HG03095 (cell line): ENCODE results near the gene C22orf15.

Source experiments
- ATAC-seq: cut with Tn5 transposase; IDR thresholded peaks from one replicate; pipeline ENCODE4 v1.9.1; 2021; ENCODE audit warnings: moderate library complexity; ENCODE audit not compliant: unreplicated experiment

C22orf15 gene

DNA sequence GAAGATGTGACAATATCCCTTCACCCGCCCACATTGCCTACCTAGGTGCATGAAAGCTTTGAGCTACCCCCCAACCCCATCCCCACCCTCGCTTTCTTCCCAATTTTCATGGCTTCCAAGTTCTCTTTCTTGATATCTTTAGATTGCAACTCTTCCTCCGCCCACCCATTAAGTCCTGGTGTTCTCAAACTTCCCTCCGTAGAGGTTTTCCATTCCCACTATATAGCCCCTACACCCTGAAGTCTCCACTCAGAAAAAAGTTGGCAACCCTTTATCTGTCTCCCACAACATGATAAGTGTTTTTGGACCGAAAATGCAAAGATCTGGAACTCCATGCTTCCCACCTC lies 12.4 kb upstream of the C22orf15 start:
- ATAC-seq, result no peak

DNA sequence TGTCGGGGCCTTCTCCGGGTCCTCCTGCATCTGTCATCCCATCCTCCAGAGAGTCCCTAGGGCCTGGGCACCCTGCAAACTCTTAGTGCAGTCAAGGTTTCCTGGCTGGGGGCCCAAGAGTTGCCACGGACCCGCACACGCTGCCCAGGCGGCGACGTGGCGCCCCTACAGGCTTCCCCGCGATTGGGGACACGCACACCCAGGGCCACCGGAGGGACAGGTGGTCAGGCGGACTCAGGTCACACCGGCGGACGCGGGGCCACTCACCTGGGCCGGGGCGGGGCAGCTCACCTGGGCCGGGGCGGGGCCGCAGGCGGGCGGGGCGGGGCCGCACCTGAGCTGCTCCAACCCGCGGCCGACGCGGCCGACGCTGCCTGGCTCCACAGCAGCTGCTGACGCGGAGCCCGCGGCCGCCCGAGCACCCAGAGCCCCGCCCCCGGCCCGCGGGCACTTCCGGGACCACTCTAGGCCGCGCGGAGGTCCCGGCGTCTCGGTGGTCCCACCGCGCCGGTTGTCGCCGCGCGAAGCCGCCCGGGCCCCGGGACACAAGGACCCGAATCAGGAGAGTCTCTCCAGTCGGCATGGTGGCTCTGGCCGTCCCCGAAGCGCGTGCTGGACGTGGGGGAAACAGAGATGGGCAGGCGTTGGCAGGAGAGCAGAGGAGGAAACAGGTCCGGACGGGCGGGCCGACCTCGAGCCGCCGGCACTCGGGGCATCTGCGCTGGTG lies 11.9 kb upstream of the C22orf15 start, which contains the start of gene ZNF70:
ZNF70 (minus strand) TSS at position 399 of the 727 bp plus-strand sequence. CDS start 5,972 bp downstream, outside the sequence.
- peak; percentile 64 for ATAC-seq

DNA sequence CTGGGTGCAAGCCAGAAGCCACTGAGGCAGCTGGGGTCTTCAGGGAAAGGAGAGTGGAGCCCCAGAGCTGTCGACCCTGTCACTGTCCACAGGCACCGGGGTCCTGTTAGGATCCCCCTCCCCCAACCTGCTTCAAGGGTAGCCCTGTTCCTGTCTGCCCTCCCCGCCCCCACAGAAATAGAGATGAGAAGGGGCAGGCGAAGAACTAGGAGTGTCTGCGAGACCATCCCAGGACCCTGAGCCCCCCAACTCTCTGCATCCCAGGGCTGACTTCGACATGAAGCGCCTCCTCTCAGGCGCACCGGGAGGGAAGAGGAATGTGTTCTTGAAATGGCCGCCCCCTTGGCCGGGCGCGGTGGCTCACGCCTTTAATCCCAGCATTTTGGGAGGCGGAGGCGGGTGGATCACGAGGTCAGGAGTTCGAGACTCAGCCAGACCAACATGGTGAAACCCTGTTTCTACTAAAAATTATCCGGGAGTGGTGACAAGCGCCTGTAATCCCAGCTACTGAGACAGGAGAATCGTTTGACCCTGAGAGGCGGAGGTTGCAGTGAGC lies 11.3 kb upstream of the C22orf15 start:
- ATAC-seq, result peak; percentile 12

GRCh38 chr22:23752090-23752691 lies 10.6 kb upstream of the C22orf15 start:
- ATAC-seq, result peak; percentile 40

DNA sequence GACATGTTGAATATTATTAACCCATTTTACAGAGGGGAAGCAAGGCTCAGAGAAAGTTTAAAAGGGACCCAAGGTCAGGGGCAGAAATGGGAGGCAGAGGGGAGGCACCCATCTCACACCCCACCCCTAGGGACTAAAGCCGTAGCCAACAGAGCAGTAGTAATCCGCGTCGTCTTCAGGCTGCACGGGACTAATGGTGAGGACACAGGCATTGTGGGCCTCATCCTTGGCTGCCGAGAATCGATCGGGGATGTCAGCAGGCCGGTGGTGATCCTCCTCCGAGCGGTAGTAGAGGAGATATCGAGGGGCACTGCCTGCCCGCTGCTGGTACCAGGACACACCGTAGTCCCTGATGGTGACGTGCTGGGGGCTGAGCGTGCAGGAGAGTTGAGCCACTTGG lies 10.0 kb upstream of the C22orf15 start:
- ATAC-seq, result no peak

- no peak for ATAC-seq
Measured at GRCh38 chr22:23753385-23753784, 9.4 kb upstream of the C22orf15 start.

DNA sequence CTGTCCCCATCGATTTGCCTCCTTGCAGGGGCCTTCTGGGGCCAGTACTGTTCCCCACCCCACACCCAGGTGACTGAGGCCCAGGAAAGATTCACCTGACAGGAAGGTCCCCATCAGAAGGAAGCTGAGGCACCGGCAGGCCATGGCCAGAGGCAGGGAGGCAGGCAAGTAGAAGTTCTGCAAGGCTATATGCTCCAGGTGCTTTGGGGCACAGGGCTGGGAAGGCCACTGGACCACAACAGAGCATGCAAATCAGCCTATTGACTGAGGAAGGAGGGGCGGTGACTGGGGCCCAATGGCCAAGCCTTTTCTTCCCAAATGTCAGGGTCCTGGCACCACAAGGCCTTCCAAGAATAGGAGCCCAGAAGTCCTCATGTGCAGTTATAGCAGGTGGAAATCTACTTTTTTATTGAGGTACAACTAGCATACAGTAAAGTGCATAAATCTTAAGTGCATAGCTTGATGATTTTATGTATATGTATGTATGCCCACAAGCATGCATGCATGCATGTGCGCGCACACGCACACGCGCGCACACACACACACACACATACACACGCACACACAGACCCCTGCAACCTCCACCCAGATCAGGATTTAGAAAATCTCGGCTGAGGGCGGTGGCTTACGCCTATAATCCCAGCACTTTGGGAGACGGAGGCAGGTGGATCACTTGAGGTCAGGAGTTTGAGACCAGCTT lies 8.4 kb upstream of the C22orf15 start, which contains the start of gene VPREB3:
VPREB3 (minus strand) TSS at position 206 of the 700 bp plus-strand sequence; CDS start at position 144, 62 bp downstream.
- no peak for ATAC-seq

DNA sequence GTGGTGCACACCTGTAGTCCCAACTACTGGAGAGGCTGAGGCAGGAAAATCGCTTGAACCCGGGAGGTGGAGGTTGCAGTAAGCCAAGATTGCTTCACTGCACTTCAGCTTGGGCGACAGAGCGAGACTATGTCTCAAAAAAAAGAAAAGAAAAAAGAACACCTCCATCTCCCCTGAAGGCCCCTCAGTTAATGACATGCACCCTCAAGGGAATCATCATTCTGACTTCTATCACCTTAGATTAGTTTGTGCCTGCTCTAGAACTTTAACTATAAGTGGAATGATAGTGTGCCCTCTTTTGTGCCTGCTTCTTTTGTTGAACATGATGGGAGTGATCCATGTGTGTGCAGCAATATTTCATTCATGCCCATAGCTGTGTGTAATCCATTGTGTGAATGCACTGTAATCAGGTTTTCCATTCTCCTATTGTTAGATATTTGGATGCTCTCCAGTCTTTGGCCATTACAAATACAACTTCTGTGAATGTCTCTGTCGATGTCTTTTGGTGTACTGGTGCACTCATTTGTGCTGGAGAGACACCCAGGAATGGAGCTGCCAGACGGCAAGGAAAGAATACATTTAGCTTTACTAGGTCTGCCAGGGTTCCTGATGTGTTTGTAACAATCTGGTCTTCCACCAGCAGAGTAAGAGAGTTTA lies 7.7 kb upstream of the C22orf15 start:
- ATAC-seq, result no peak

DNA sequence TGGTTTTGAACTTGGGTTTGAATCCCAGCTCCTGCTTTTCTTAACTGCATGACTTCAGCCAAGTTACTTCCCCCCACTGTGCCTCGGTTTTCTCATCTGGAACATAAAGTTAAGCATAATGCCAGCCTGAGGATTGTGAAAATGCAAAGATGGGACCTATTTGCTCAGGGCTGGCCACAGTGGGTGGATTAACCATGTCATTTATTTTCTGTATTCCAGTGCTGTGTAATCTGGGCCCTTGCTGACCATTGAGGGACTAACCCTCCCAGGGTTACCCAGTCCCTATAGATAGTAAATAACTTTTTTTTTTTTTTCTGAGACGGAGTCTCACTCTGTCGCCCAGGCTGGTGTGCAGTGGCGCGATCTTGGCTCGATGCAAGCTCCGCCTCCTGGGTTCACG lies 7.1 kb upstream of the C22orf15 start:
- ATAC-seq, result no peak

GRCh38 chr22:23756891-23757290 lies 5.9 kb upstream of the C22orf15 start:
- ATAC-seq, result no peak

- ATAC-seq, result no peak
Measured at GRCh38 chr22:23759566-23759965, 3.2 kb upstream of the C22orf15 start.

GRCh38 chr22:23760056-23760455 lies 2.7 kb upstream of the C22orf15 start:
- ATAC-seq, result no peak

DNA sequence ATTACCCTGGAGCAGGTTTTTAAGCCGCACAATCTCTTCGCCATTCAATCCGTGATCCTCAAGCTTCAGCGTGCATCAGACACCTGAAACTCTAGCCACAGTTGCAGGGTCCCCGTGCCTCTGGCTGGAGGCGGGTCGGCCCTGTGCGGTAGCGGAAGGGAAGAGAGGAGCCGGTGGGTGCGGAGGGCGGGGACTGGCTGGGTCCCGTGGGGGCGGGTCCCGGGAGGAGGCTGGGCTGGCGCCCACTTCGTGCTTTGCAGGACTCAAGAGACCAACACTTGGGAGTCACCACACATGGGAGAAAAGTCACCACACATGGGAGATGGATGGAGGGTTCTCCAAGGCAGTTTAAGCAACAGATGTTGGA lies 772 bp downstream of the C22orf15 start:
- no peak for ATAC-seq

GRCh38 chr22:23763954-23764353 lies 1.2 kb downstream of the C22orf15 start:
- no peak for ATAC-seq

- ATAC-seq, result no peak
Measured at GRCh38 chr22:23764899-23765881, 2.4 kb downstream of the C22orf15 start.

GRCh38 chr22:23767303-23767672 lies 4.5 kb downstream of the C22orf15 start:
- no peak for ATAC-seq

- ATAC-seq, result no peak
Measured at GRCh38 chr22:23767673-23768548, 5.1 kb downstream of the C22orf15 start, which contains the start of gene CHCHD10. Gene CHCHD10 (minus strand): TSS chr22:23767972. CDS start chr22:23767874, 98 bp downstream.

DNA sequence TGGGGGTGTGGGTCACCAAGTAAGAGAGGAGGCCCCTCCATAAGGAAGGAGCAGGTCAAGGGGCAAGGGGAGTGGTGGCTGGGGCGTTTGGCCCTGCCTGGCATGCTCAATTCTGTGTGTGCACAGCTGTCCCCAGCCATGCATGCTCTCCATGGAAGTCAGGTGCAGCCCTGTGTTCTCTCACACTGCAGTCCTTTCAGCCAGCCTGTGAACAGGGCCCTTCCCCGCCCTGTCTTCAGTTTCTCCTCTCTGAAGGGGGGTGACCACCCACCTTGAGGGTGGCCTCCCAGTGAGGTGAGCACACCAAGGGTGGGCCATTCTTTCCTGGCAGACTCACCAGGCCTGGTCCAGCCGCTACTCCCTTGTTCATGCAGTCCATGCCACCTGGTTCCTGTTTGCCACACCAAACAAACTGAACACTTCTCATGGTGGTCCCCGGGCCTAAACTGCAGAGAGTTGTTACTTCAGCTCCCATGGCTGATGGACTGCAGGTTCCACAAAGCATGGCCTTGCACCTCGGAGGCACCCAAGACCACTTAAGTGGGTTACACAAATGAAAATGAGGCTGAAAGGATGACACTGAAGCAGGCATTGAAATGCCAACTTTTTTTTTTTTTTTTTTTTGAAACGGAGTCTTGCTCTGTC lies 6.7 kb downstream of the C22orf15 start:
- no peak for ATAC-seq

- no peak for ATAC-seq
Measured at GRCh38 chr22:23772315-23772648, 9.5 kb downstream of the C22orf15 start.
